OCI-M2 (cell line): ENCODE results near the gene NECTIN1.

Experiments
- DNase-seq: peaks from one replicate; lab custom pipeline; 2025; ENCODE audit not compliant: unreplicated experiment; lab: John Stamatoyannopoulos, UW

Gene NECTIN1

DNA sequence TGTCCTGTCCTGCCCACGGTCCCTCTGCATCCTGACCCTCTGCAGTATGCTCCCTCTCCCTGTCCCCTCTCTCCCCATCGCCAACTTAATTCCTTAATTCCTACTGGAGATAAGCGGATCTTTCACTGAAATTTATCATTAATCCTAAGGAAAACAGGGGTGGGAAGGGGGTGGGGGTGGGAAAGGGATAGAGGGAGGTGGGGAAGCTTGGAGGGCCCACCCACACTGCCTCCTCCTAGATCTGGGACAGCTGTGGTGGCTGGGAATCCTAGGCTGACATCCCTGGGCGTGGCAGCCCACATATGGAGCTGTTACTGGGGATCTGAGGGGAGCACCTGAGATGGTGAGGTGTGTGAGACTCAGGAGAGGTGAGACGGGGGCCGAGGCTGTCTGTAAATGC is 14.4 kb downstream of the NECTIN1 start:
- DNase-seq, result no peak

DNA sequence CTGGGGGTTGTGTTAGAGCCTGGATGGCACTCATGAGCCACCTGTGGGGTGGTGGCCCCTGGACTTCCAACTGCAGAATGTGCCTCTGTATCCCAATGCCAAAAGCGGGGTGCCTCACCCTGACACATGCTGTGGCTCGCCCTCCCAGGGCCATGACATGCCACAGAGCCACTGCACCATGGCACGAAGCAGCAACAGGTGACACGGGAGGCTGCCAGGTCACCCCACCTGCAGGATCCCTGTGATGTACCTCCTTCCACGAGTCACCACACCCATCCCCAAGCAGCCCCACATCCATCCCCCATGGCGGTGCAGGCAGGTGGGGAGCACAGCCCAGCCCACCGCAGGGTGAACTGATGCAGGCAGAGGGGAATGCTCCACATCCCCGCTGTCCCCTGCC is 14.8 kb downstream of the NECTIN1 start:
- no peak for DNase-seq

- DNase-seq, result no peak
Measured at GRCh38 chr11:119713359-119714040, 15.5 kb downstream of the NECTIN1 start.

DNA sequence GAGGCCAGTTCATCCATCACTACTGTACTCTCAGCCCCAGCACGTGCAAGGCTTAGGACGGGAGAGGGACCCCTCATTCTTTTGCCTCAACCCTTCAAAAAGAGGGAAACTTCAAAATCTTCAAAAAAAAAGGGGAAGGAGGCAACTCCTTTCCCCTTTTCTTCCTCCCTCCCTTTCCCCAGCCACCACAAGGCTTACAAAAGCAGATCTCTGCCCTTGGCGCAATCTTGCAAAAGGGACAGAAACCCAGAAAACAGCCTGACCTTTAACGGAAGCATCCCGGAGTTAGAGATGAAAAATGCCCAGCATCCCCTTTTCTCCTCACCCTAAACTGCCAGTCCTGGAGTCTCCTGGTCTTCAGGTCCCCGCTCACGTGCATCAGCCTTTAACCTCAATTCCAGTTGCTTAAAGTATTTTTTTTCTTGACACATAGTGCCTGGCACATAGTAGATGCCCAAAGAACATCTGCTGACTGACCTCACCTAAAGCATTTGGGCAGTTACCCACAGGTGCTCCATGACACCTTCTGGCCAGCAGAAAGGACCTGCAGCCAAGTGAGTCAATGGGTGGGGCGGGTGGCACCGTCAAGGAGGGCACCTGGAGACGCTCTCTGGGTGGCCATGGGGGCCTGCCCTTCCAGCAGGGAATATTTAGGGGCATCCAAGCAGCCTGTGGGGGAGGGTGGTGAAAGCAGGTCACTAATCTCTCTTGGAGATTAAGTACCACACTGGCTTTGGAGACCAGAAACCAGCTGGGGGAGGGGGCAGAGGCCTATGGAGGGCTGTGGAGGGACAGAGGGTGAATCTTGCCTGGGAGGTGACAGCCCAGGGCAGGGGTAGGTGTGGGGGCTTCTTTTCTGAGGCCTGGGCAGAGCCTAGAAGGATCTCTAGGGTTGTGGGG is 16.3 kb downstream of the NECTIN1 start:
- DNase-seq, result no peak

- no peak for DNase-seq
Measured at GRCh38 chr11:119712006-119712405, 17.0 kb downstream of the NECTIN1 start.

GRCh38 chr11:119711476-119711875 is 17.5 kb downstream of the NECTIN1 start:
- DNase-seq, result no peak

- DNase-seq, result no peak
Measured at GRCh38 chr11:119710417-119710816, 18.6 kb downstream of the NECTIN1 start.

GRCh38 chr11:119709638-119710346 is 19.2 kb downstream of the NECTIN1 start:
- DNase-seq, result no peak

- DNase-seq, result no peak
Measured at GRCh38 chr11:119709171-119709570, 19.8 kb downstream of the NECTIN1 start.

- no peak for DNase-seq
Measured at GRCh38 chr11:119708384-119708783, 20.6 kb downstream of the NECTIN1 start.

GRCh38 chr11:119706887-119707286 is 22.1 kb downstream of the NECTIN1 start:
- no peak for DNase-seq

GRCh38 chr11:119706029-119706428 is 23.0 kb downstream of the NECTIN1 start:
- no peak for DNase-seq

- no peak for DNase-seq
Measured at GRCh38 chr11:119705362-119705761, 23.6 kb downstream of the NECTIN1 start.

- no peak for DNase-seq
Measured at GRCh38 chr11:119704849-119705248, 24.2 kb downstream of the NECTIN1 start.

DNA sequence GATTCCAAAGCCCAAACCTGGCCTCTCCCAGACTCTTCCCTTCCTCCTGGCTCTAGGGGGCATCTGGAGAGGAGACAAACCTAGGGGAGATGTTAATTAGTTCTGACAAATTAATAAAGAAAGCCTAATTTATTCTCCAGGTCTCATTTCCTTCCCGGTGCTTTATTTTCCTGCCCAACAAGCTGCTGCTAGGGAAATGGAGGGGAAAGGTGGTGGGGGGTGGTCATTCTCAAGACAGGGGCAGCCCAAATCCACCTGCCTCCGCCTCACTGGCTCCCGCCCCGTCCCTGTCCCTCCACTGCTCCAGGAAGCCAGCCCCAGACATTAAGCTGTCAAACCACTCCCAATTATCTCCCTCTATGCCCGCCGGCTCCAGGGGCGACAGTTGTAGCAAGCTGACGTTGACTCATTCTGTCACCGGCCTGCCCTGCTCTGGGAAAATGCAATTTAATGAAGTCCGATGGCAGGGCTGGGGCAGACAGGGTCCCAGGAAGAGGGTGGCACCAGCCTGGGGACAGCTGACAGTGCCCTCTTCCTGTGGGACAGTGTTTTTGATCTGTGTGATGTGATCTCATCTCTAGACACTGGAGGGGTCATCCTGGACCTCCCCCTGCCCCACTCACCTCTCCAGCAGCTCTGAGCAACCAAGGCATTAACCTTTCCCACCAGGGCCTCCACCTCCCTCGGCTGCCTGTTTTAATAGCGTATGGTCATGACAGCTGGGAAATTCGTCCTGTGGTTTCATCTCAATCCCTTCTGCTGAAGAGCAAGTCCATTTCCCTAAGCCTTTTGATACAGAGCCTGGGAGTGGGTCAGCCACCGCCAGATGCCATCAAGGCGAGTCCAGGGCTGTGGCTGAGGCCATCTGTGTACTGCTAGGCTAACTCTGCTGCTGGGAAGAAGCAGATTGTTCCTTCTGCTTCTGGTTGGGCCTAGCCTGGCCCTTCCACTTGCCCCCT is 27.1 kb downstream of the NECTIN1 start:
- DNase-seq, result no peak

DNA sequence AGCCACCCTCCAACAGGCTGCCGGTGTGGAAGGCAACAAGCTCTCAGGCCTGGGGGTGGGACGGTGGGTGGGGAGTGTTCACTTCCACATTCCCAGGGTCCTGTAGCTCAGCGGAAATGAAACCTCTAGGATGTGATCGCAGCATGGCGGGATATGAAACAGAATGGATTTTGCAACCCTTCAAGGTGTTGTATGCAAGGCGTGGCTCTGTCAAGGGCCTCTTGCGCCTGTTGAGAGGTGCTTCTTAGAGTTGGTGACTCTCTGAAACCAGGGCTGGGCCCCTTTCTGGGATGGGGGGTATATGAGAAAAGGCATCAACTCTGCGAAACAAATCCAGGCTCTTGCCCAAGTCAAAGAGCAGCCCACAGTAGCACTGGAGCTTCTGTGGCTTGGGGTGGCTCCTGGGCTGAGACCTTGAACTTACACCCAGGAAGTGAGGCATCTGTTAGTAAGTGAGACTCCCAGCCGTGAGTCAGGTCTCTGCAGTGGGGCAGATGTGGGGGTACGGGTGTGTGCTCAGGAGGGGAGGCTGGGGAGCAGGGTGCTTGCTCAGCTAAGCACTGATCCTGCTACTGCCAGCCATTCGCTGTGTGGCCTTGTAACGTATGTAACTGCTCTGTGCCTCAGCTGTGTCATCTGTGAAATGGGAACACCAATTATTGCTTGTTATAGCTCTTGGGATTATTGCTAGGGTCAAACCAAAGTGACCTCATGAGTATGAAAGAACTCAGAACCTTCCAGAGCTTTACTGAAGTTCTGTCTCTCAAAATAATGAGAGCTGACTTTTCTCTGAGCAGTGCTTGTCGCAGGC is 28.3 kb downstream of the NECTIN1 start:
- DNase-seq, result no peak

GRCh38 chr11:119700030-119700429 is 29.0 kb downstream of the NECTIN1 start:
- DNase-seq, result no peak

- no peak for DNase-seq
Measured at GRCh38 chr11:119699227-119699626, 29.8 kb downstream of the NECTIN1 start.

- no peak for DNase-seq
Measured at GRCh38 chr11:119697882-119698281, 31.1 kb downstream of the NECTIN1 start.

DNA sequence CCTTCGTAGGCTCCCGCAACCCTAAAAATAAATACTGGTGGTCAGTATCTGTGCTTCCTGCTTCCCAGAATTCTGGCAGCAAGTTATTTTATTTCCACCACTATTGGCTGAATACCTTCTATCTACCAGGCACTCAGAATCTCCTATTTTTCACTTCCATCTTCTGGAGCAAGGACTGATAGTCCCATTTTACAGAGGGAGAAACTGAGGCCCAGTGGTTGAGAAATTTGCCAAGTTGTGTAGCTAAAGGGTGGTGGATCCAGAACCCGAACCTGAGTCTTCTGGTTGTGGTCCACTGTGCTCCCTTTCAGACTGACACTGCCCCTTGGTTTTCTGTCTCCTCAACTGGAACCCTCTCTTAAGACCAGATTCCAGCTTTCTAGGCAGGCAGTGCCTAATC is 31.6 kb downstream of the NECTIN1 start:
- no peak for DNase-seq
